ENCODE results near the gene AR. TPM values are rescaled to one million over a fixed set of nuclear protein-coding genes. Genes with fewer than 3 reads are reported as not detected.
"Not testable (repeated sequence)": the region's sequence is repeated elsewhere in the genome, so short reads cannot be mapped to it uniquely, and the experiment has no call there.

Gene AR
- total and polyA plus RNA-seq, 9 of the 15 experiments (the other 6 are each of a cell fraction or from before 2014, with no cell fraction given): 0.01 to 0.04 (median 0.01) TPM; not detected in 6

GRCh38 chrX:67637293-67637692 is 93.5 kb downstream of the AR start:
- H3K27me3 ChIP-seq (ENCODE audit: control insufficient read depth in 2 of 2, insufficient read depth in 2 of 2, low read length in 2 of 2); H3K9ac ChIP-seq (ENCODE audit: insufficient read depth in 1 of 2, low read depth in 2 of 2, low read length in 2 of 2); H3K4me2 ChIP-seq (ENCODE audit: insufficient read depth, low read length); H3K27ac ChIP-seq (ENCODE audit: extremely low read depth, low read depth, low read length); BruUV-seq (replicated peaks); H3K4me3 ChIP-seq; FAIRE-seq; H3K9me1 ChIP-seq (ENCODE audit: control insufficient read depth, insufficient read depth, low read length); H4K20me1 ChIP-seq (replicated peaks; ENCODE audit: control insufficient read depth, insufficient read depth, low read length); H2AFZ ChIP-seq (ENCODE audit: low read depth, low read length); in situ Hi-C loops (cut with MboI); intact Hi-C loops (cut with micrococcal nuclease); POLR2A ChIA-PET; H3K79me2 ChIP-seq (ENCODE audit: control insufficient read depth, insufficient read depth, low read length); H3K36me3 ChIP-seq (ENCODE audit: control insufficient read depth, insufficient read depth, low read length); H3K9me3 ChIP-seq (replicated peaks; ENCODE audit: control insufficient read depth, insufficient read depth, low read depth, low read length); H3K4me1 ChIP-seq (replicated peaks in 1 of 2; ENCODE audit: control insufficient read depth in 2 of 2, insufficient read depth in 2 of 2, low read length in 2 of 2); CTCF ChIA-PET (ENCODE audit: low intra/inter-chr PET ratio); DNase-seq (ENCODE audit: extremely low read depth in 1 of 4, low spot score in 3 of 4); ATAC-seq: not testable (repeated sequence)
- 10% methylated on average over 2 of the region's 3 CpGs for WGBS (ENCODE audit: insufficient coverage, low coverage, missing lambda C conversion rate)

GRCh38 chrX:67648361-67648760 is 104.5 kb downstream of the AR start:
- intact Hi-C loops (cut with micrococcal nuclease) (no loop called here), in situ Hi-C loops (cut with MboI) (no loop called here)
- H3K9me1 ChIP-seq (ENCODE audit: control insufficient read depth, insufficient read depth, low read length): no peaks in the 10 kb centered on the region
- H3K79me2 ChIP-seq (ENCODE audit: control insufficient read depth, insufficient read depth, low read length): no peaks in the 10 kb centered on the region
- no peak overlapping the region for H3K27ac ChIP-seq (ENCODE audit: extremely low read depth, low read depth, low read length)
- CTCF ChIA-PET (ENCODE audit: low intra/inter-chr PET ratio): no interaction called here
- H3K27me3 ChIP-seq (ENCODE audit: control insufficient read depth in 2 of 2, insufficient read depth in 2 of 2, low read length in 2 of 2): no peaks in the 10 kb centered on the region
- H3K4me3 ChIP-seq: no peak overlapping the region
- POLR2A ChIA-PET: no interaction called here
- FAIRE-seq: no peak
- no peak overlapping the region for H3K4me2 ChIP-seq (ENCODE audit: insufficient read depth, low read length)
- ATAC-seq: no peak
- H3K4me1 ChIP-seq (replicated peaks in 1 of 2; ENCODE audit: control insufficient read depth in 2 of 2, insufficient read depth in 2 of 2, low read length in 2 of 2): no peaks in the 10 kb centered on the region
- DNase-seq (ENCODE audit: extremely low read depth in 1 of 4, low spot score in 3 of 4): no peak
- no peaks in the 10 kb centered on the region for H3K9me3 ChIP-seq (replicated peaks; ENCODE audit: control insufficient read depth, insufficient read depth, low read depth, low read length)
- H3K9ac ChIP-seq (ENCODE audit: insufficient read depth in 1 of 2, low read depth in 2 of 2, low read length in 2 of 2): no peak overlapping the region
- BruUV-seq (replicated peaks): no TSS peak
- H3K36me3 ChIP-seq (ENCODE audit: control insufficient read depth, insufficient read depth, low read length): no peaks in the 10 kb centered on the region
- no peaks in the 10 kb centered on the region for H4K20me1 ChIP-seq (replicated peaks; ENCODE audit: control insufficient read depth, insufficient read depth, low read length)
- H2AFZ ChIP-seq (ENCODE audit: low read depth, low read length): no peak overlapping the region
- 28% methylated on average over 4 of the region's 4 CpGs for WGBS (ENCODE audit: insufficient coverage, low coverage, missing lambda C conversion rate)
- TF ChIP-seq, protein P1, sequence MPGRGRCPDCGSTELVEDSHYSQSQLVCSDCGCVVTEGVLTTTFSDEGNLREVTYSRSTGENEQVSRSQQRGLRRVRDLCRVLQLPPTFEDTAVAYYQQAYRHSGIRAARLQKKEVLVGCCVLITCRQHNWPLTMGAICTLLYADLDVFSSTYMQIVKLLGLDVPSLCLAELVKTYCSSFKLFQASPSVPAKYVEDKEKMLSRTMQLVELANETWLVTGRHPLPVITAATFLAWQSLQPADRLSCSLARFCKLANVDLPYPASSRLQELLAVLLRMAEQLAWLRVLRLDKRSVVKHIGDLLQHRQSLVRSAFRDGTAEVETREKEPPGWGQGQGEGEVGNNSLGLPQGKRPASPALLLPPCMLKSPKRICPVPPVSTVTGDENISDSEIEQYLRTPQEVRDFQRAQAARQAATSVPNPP (IDR thresholded peaks at IDR 0.05; ENCODE audit: borderline replicate concordance, insufficient read depth, insufficient read length): no peak
- TF ChIP-seq PRMT5 (CRISPR knock-in tag; IDR thresholded peaks at IDR 0.05) (no peak), VEZF1 (CRISPR knock-in tag; IDR thresholded peaks at IDR 0.05) (no peak), MAFG (tag; conservative IDR thresholded peaks at IDR 0.05) (no peak), PURB (CRISPR knock-in tag; IDR thresholded peaks at IDR 0.05; ENCODE audit: low read depth) (no peak), FOXJ2 (tag; IDR thresholded peaks at IDR 0.05) (no peak), FOXA1 (IDR thresholded peaks at IDR 0.05; ENCODE audit: borderline replicate concordance) (no peak), MCM7 (IDR thresholded peaks at IDR 0.05) (no peak)
- TF ChIP-seq, protein P2, sequence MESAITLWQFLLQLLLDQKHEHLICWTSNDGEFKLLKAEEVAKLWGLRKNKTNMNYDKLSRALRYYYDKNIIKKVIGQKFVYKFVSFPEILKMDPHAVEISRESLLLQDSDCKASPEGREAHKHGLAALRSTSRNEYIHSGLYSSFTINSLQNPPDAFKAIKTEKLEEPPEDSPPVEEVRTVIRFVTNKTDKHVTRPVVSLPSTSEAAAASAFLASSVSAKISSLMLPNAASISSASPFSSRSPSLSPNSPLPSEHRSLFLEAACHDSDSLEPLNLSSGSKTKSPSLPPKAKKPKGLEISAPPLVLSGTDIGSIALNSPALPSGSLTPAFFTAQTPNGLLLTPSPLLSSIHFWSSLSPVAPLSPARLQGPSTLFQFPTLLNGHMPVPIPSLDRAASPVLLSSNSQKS (CRISPR knock-in tag; IDR thresholded peaks at IDR 0.05): no peak
- TF ChIP-seq, protein P3, sequence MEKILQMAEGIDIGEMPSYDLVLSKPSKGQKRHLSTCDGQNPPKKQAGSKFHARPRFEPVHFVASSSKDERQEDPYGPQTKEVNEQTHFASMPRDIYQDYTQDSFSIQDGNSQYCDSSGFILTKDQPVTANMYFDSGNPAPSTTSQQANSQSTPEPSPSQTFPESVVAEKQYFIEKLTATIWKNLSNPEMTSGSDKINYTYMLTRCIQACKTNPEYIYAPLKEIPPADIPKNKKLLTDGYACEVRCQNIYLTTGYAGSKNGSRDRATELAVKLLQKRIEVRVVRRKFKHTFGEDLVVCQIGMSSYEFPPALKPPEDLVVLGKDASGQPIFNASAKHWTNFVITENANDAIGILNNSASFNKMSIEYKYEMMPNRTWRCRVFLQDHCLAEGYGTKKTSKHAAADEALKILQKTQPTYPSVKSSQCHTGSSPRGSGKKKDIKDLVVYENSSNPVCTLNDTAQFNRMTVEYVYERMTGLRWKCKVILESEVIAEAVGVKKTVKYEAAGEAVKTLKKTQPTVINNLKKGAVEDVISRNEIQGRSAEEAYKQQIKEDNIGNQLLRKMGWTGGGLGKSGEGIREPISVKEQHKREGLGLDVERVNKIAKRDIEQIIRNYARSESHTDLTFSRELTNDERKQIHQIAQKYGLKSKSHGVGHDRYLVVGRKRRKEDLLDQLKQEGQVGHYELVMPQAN (IDR thresholded peaks at IDR 0.05; ENCODE audit: borderline replicate concordance): no peak

Data from K562 (cell line).